HepG2 (cell line): ENCODE data around the gene IKZF2. TPM values are rescaled to one million over a fixed set of nuclear protein-coding genes. Genes with fewer than 3 reads are reported as not detected.

Experiments
- ATAC-seq: fragments of 200-7000 bp; cut with Tn5 transposase; 3 replicates; pipeline ENCODE4 v1.9.1; 2020; ENCODE audit warnings: mild to moderate bottlenecking, moderate library complexity
- BruUV-seq: library from RNA; stranded (reverse); fragments of 400-500 nt; replicated peaks from 2 replicates; lab custom pipeline; 2021; lab: Mats Ljungman, UMichigan
- CTCF ChIA-PET: fragments of 300-600 bp; formaldehyde crosslinking; extraction: SDS; loops from one replicate; lab custom pipeline; 2021; ENCODE audit warnings: low total read pairs, inconsistent platforms, low intra/inter-chr PET ratio; lab: Yijun Ruan, JAX
- POLR2A ChIA-PET: fragments of 350-600 bp; sonication (Branson Sonifier 250); formaldehyde crosslinking; loops from one replicate; lab custom pipeline; 2020; ENCODE audit warnings: antibody characterized with exemption, inconsistent platforms; lab: Yijun Ruan, JAX
- DNase-seq: peaks from one replicate; pipeline ENCODE4 v3.0.0-alpha.2; 2015; ENCODE audit warnings: low spot score
- FAIRE-seq: peaks from 3 replicates; lab custom pipeline; 2011; peaks lifted over from hg19 to GRCh38; lab: Jason Lieb, UNC
- H2AFZ ChIP-seq: one replicate; pipeline ENCODE4 v1.6.1; 2011; ENCODE audit warnings: low read length, inconsistent platforms
- H3K27ac ChIP-seq: fragments of 300-600 bp; 3 replicates; pipeline ENCODE4 v1.8.0; 2011; ENCODE audit warnings: mixed run types, mild to moderate bottlenecking, mixed read lengths, low read length, inconsistent platforms; ENCODE audit not compliant: insufficient read depth; ENCODE audit errors: extremely low read length
- H3K27me3 ChIP-seq, 2 experiments: fragments of 200-600 bp in 1 of 2; 2 replicates in 1 of 2; 3 replicates in 1 of 2; pipeline versions ENCODE4 v1.6.0 to v1.8.0; 2011; ENCODE audit warnings: low read length in 2 of 2, mild to moderate bottlenecking in 2 of 2, moderate library complexity in 2 of 2, inconsistent platforms in 1 of 2; ENCODE audit not compliant: insufficient read depth in 2 of 2, control insufficient read depth in 1 of 2
- H3K36me3 ChIP-seq, 2 experiments: fragments of 200-600 bp in 1 of 2; replicated peaks in 1 of 2; 2 replicates in 1 of 2; 3 replicates in 1 of 2; pipeline versions ENCODE4 v1.5.1 to v1.8.0; 2011; ENCODE audit warnings: low read length in 2 of 2, inconsistent platforms in 1 of 2; ENCODE audit not compliant: insufficient read depth in 2 of 2, control insufficient read depth in 1 of 2
- H3K4me1 ChIP-seq: 2 replicates; pipeline ENCODE4 v1.5.1; 2012; ENCODE audit warnings: low read length, inconsistent platforms; ENCODE audit not compliant: insufficient read depth
- H3K4me2 ChIP-seq: 2 replicates; pipeline ENCODE4 v1.6.0; 2011; ENCODE audit warnings: low read depth, low read length, inconsistent platforms
- H3K4me3 ChIP-seq, 3 experiments: fragments of 200-600 bp in 1 of 3; sonication (generic), shearing (Covaris generic) in 1 of 3; replicated peaks in 1 of 3; 2 replicates each; pipeline ENCODE4 v1.5.1; 2011 to 2016; ENCODE audit warnings: low read length in 3 of 3, inconsistent platforms in 2 of 3, low read depth in 2 of 3, mild to moderate bottlenecking in 2 of 3, control low read depth in 1 of 3, mixed read lengths in 1 of 3; ENCODE audit not compliant: insufficient read depth in 1 of 3
- H3K79me2 ChIP-seq: one replicate; pipeline ENCODE4 v1.6.1; 2011; ENCODE audit warnings: low read length, inconsistent platforms; ENCODE audit not compliant: insufficient read depth
- H3K9ac ChIP-seq: 2 replicates; pipeline ENCODE4 v1.6.0; 2011; ENCODE audit warnings: mild to moderate bottlenecking, low read depth, low read length, inconsistent platforms; ENCODE audit not compliant: insufficient read depth
- H3K9me3 ChIP-seq: 2 replicates; pipeline ENCODE4 v1.5.1; 2012; ENCODE audit warnings: mild to moderate bottlenecking, low read length
- H4K20me1 ChIP-seq: 2 replicates; pipeline ENCODE4 v1.6.0; 2011; ENCODE audit warnings: inconsistent platforms, mild to moderate bottlenecking, low read length, moderate library complexity; ENCODE audit not compliant: insufficient read depth
- HES4 ChIP-seq: sonication (generic); formaldehyde crosslinking; IDR thresholded peaks from 2 replicates; pipeline ENCODE4 v1.9.0; 2021; ENCODE audit warnings: mild to moderate bottlenecking, missing genetic modification reagents, borderline replicate concordance
- PHB2 ChIP-seq: fragments of 450-650 bp; IDR thresholded peaks from 2 replicates; pipeline ENCODE4 v1.6.1; 2018; ENCODE audit not compliant: partially characterized antibody
- SYNCRIP ChIP-seq: fragments of 200-400 bp; formaldehyde crosslinking; IDR thresholded peaks from 2 replicates; pipeline ENCODE4 v1.6.1; 2018; ENCODE audit warnings: mild to moderate bottlenecking, low read depth, low read length; ENCODE audit not compliant: insufficient read depth
- WGBS: methylation state at CpG from one replicate; pipeline ENCODE4 v1.1.6; 2017; ENCODE audit warnings: low lambda C conversion rate; 5-methylcytosine and 5-hydroxymethylcytosine counted together
- in situ Hi-C: cut with HindIII; loops from 2 replicates; pipeline ENCODE4 v1.10.0; 2017; ENCODE audit warnings: low pct_unique_long_range_greater_than_20kb; ENCODE audit not compliant: extremely low pct_ligation_motif_present
- intact Hi-C: fragments of 100-400 bp; cut with micrococcal nuclease; formaldehyde crosslinking; loops from one replicate; pipeline ENCODE4 v1.10.0; 2022; ENCODE audit not compliant: unreplicated experiment
- polyA plus RNA-seq, 8 experiments: library from polyadenylated mRNA; depleted of rRNA in 3 of 8; stranded (reverse) in 7 of 8; unstranded in 1 of 8; fragments of >200 nt; fragmentation: Illumina TruSeq in 4 of 8; extraction: Trizol in 4 of 8; gene quantifications; 2 replicates each; pipeline versions ENCODE4 v1.2.1 to v1.2.3, GENCODE V29; 2011 to 2016; ENCODE audit warnings: low read depth in 4 of 8, missing spikeins in 1 of 8, mixed read lengths in 1 of 8; ENCODE audit not compliant: insufficient read depth in 1 of 8
- total RNA-seq, 5 experiments: library from RNA; depleted of rRNA; stranded (reverse); fragments of >200 nt; fragmentation: Illumina TruSeq; extraction: Trizol; gene quantifications; 2 replicates each; pipeline ENCODE4 v1.2.3, GENCODE V29; 2016; ENCODE audit warnings: low read depth in 1 of 5
- TF ChIP-seq, protein P1 (sequence below): sonication (generic); formaldehyde crosslinking; conservative IDR thresholded peaks from 2 replicates; pipeline ENCODE4 v1.4.0; 2020; ENCODE audit warnings: mild to moderate bottlenecking, missing genetic modification reagents, moderate library complexity
- TF ChIP-seq, protein P2 (sequence below): sonication (generic); formaldehyde crosslinking; IDR thresholded peaks from 2 replicates; pipeline ENCODE4 v1.4.0; 2020; ENCODE audit warnings: missing genetic modification reagents; ENCODE audit errors: not compliant biosample characterization
- TF ChIP-seq, protein P3 (sequence below): fragments of 450-650 bp; IDR thresholded peaks from 2 replicates; pipeline ENCODE4 v1.6.1; 2016
- TF ChIP-seq, protein P4 (sequence below): sonication (generic); formaldehyde crosslinking; IDR thresholded peaks from 2 replicates; pipeline ENCODE4 v1.8.1; 2023; ENCODE audit warnings: mild to moderate bottlenecking, inconsistent platforms, moderate library complexity, missing genetic modification reagents, borderline replicate concordance

Gene IKZF2
- total and polyA plus RNA-seq, 2 of the 13 experiments (the other 11 are each of a cell fraction or from before 2014, with no cell fraction given), result 0.18 to 0.86 TPM

DNA sequence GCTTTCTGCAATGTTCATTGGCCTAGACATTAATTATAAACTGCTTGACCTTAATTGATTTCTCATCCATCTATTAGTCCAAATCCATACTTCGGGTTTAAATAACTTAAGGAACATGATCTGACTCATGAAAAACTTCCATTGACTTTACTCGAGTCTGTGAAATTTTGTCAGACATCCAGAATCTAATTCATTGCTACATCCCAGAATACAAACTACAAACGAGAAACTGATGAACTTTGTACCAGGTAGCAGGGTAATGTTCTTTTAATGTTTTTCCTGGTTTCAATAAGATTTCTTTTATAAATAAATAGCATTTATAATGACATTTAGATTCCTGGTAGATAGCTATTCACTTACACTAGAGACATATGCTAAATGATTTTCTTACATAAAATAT, 36.0 kb upstream of the IKZF2 start:
- no peak overlapping the region for H3K9ac ChIP-seq
- WGBS, result under 1% methylated on average over 3 of the region's 3 CpGs
- no peaks in the 10 kb centered on the region for H3K9me3 ChIP-seq
- no peak for TF ChIP-seq PHB2
- BruUV-seq, result no TSS peak
- no peaks in the 10 kb centered on the region for H3K79me2 ChIP-seq
- DNase-seq (peak; percentile 7), FAIRE-seq (no peak), ATAC-seq (no peak)
- no peaks in the 10 kb centered on the region for H4K20me1 ChIP-seq
- H3K4me2 ChIP-seq, result no peak overlapping the region
- H3K27ac ChIP-seq, result no peak overlapping the region
- H3K4me1 ChIP-seq, result peaks cover 25% of the 10 kb centered on the region
- no peak overlapping the region for H2AFZ ChIP-seq
- in situ Hi-C loops, result no loop called here
- intact Hi-C loops, result no loop called here
- no peak overlapping the region for H3K4me3 ChIP-seq
- H3K36me3 ChIP-seq, result no peaks in the 10 kb centered on the region
- H3K27me3 ChIP-seq, result no peaks in the 10 kb centered on the region
- ChIA-PET CTCF (no interaction called here), POLR2A (no interaction called here)

DNA sequence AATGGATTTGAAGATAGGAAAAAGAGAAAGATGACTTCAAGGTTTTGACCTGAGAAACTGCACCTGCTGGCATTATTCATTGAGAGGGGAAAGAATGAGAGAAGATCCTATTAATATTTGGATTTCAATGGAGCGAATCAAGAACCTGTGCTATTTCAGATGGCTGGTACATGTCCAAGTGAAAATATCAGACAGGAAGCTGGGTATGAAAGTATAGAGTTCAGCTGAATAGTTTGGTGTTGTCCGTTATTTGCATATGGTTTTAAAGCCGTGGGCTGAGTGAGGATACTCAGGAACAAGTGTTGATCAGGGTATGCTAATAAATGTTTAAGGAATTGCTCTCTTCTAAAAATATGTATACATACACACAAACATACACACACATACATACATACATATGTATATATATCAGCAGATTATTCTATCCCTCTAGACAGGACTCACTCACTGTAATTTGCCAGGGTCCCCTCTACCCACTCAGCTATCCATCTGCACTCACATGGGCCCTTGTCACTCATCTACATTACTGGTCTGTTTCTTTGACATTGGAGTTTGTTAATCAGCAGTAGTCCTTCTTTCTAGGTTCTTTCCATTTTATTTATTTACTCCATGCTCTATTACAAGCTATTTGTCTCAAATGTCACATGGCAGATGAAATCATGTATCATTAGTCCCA, 33.9 kb upstream of the IKZF2 start:
- DNase-seq (no peak), FAIRE-seq (no peak), ATAC-seq (no peak)
- WGBS, result 28% methylated on average over 3 of the region's 3 CpGs
- no peaks in the 10 kb centered on the region for H4K20me1 ChIP-seq
- intact Hi-C loops, result no loop called here
- no peak overlapping the region for H3K9ac ChIP-seq
- POLR2A ChIA-PET, result no interaction called here
- H3K36me3 ChIP-seq, result no peaks in the 10 kb centered on the region
- no TSS peak for BruUV-seq
- in situ Hi-C loops, result no loop called here
- H3K9me3 ChIP-seq, result no peaks in the 10 kb centered on the region
- no peak for TF ChIP-seq SYNCRIP
- TF ChIP-seq, protein P1, sequence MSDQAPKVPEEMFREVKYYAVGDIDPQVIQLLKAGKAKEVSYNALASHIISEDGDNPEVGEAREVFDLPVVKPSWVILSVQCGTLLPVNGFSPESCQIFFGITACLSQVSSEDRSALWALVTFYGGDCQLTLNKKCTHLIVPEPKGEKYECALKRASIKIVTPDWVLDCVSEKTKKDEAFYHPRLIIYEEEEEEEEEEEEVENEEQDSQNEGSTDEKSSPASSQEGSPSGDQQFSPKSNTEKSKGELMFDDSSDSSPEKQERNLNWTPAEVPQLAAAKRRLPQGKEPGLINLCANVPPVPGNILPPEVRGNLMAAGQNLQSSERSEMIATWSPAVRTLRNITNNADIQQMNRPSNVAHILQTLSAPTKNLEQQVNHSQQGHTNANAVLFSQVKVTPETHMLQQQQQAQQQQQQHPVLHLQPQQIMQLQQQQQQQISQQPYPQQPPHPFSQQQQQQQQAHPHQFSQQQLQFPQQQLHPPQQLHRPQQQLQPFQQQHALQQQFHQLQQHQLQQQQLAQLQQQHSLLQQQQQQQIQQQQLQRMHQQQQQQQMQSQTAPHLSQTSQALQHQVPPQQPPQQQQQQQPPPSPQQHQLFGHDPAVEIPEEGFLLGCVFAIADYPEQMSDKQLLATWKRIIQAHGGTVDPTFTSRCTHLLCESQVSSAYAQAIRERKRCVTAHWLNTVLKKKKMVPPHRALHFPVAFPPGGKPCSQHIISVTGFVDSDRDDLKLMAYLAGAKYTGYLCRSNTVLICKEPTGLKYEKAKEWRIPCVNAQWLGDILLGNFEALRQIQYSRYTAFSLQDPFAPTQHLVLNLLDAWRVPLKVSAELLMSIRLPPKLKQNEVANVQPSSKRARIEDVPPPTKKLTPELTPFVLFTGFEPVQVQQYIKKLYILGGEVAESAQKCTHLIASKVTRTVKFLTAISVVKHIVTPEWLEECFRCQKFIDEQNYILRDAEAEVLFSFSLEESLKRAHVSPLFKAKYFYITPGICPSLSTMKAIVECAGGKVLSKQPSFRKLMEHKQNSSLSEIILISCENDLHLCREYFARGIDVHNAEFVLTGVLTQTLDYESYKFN (CRISPR knock-in tag), result no peak
- no peak for TF ChIP-seq HES4 (CRISPR knock-in tag)
- TF ChIP-seq, protein P2, sequence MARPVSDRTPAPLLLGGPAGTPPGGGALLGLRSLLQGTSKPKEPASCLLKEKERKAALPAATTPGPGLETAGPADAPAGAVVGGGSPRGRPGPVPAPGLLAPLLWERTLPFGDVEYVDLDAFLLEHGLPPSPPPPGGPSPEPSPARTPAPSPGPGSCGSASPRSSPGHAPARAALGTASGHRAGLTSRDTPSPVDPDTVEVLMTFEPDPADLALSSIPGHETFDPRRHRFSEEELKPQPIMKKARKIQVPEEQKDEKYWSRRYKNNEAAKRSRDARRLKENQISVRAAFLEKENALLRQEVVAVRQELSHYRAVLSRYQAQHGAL (CRISPR knock-in tag), result no peak
- TF ChIP-seq, protein P3, sequence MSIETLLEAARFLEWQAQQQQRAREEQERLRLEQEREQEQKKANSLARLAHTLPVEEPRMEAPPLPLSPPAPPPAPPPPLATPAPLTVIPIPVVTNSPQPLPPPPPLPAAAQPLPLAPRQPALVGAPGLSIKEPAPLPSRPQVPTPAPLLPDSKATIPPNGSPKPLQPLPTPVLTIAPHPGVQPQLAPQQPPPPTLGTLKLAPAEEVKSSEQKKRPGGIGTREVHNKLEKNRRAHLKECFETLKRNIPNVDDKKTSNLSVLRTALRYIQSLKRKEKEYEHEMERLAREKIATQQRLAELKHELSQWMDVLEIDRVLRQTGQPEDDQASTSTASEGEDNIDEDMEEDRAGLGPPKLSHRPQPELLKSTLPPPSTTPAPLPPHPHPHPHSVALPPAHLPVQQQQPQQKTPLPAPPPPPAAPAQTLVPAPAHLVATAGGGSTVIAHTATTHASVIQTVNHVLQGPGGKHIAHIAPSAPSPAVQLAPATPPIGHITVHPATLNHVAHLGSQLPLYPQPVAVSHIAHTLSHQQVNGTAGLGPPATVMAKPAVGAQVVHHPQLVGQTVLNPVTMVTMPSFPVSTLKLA, result no peak
- TF ChIP-seq, protein P4, sequence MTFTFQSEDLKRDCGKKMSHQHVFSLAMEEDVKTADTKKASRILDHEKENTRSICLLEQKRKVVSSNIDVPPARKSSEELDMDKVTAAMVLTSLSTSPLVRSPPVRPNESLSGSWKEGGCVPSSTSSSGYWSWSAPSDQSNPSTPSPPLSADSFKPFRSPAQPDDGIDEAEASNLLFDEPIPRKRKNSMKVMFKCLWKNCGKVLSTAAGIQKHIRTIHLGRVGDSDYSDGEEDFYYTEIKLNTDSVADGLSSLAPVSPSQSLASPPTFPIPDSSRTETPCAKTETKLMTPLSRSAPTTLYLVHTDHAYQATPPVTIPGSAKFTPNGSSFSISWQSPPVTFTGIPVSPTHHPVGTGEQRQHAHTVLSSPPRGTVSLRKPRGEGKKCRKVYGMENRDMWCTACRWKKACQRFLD (CRISPR knock-in tag), result no peak
- H3K79me2 ChIP-seq, result no peaks in the 10 kb centered on the region
- no peak overlapping the region for H3K4me2 ChIP-seq
- no peak overlapping the region for H2AFZ ChIP-seq
- no peak overlapping the region for H3K27ac ChIP-seq
- CTCF ChIA-PET, result no interaction called here
- H3K4me1 ChIP-seq, result peaks cover 25% of the 10 kb centered on the region
- H3K4me3 ChIP-seq, result no peak overlapping the region
- no peaks in the 10 kb centered on the region for H3K27me3 ChIP-seq
